Erythroblast (primary cell): ENCODE data around the gene TFDP1.

ENCODE experiments used
- GATA1 ChIP-seq: IDR thresholded peaks from 2 replicates; pipeline ENCODE4 v1.6.1; 2011; ENCODE audit warnings: low read depth, mild to moderate bottlenecking, control low read depth, low read length, moderate library complexity
- POLR2A ChIP-seq: IDR thresholded peaks from 2 replicates; pipeline ENCODE4 v1.6.1; 2011; ENCODE audit warnings: mild to moderate bottlenecking, low read length

DNA sequence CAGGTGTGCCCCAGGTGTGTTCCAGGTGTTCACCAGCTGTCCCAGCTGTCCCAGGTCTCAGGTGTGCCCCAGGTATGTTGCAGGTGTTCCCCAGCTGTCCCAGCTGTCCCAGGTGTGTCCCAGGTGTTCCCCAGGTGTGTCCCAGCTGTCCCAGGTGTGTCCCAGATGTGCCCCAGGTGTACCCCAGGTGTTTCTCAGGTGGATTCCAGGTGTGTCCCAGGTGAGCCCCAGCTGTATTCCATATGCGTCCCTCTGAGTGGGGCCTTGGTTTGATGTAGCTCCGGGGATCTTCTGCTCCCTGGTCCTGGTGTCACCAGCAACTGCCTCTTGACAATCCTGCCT lies 81.7 kb downstream of the TFDP1 start:
- TF ChIP-seq POLR2A (no peak), GATA1 (no peak)
